GM12801 (cell line): Measurements from ENCODE around the gene MAGI1.

ENCODE experiments used
- CTCF ChIP-seq: IDR thresholded peaks from one replicate; pipeline ENCODE4 v1.5.1; 2011; ENCODE audit warnings: control low read depth; ENCODE audit not compliant: insufficient read length; ENCODE audit errors: extremely low read depth

The MAGI1 gene

GRCh38 chr3:65438612-65439011 lies 600.1 kb downstream of the MAGI1 start:
- TF ChIP-seq CTCF: no peak

GRCh38 chr3:65438096-65438495 lies 600.6 kb downstream of the MAGI1 start:
- no peak for TF ChIP-seq CTCF

- TF ChIP-seq CTCF: no peak
Measured at GRCh38 chr3:65436580-65436979, 602.1 kb downstream of the MAGI1 start.

GRCh38 chr3:65433480-65433879 lies 605.2 kb downstream of the MAGI1 start:
- no peak for TF ChIP-seq CTCF

GRCh38 chr3:65432388-65433003 lies 606.2 kb downstream of the MAGI1 start:
- no peak for TF ChIP-seq CTCF

- TF ChIP-seq CTCF: no peak
Measured at GRCh38 chr3:65425880-65426279, 612.8 kb downstream of the MAGI1 start.

GRCh38 chr3:65422154-65422553 lies 616.6 kb downstream of the MAGI1 start:
- TF ChIP-seq CTCF: no peak

GRCh38 chr3:65419233-65419632 lies 619.5 kb downstream of the MAGI1 start:
- TF ChIP-seq CTCF: no peak
